ENCODE data around the gene TNS2. TPM values are rescaled to one million over a fixed set of nuclear protein-coding genes. Genes with fewer than 3 reads are reported as not detected.

The TNS2 gene
- total RNA-seq, 1 experiment from 2014 or later: 13.1 TPM

GRCh38 chr12:53069621-53070410, 20.0 kb downstream of the TNS2 start:
- H3K9me2 ChIP-seq (replicated peaks; ENCODE audit: low read length): no peaks in the 10 kb centered on the region
- POLR2A ChIA-PET (ENCODE audit: unreplicated experiment): interaction anchor here (0.9 kb wide), 1 partner anchor 9 kb away, joined by 7 read pairs; the partner anchor contains the start of gene SPRYD3
- no peak for ATAC-seq
- no peaks in the 10 kb centered on the region for H4K20me1 ChIP-seq (ENCODE audit: low read length)
- no peak for TF ChIP-seq EZH2phosphoT487 (IDR thresholded peaks at IDR 0.05; ENCODE audit: borderline replicate concordance, low read length)
- no peak for TF ChIP-seq EZH2 (IDR thresholded peaks at IDR 0.05; ENCODE audit: low read length, unreplicated experiment)
- no peak for TF ChIP-seq CTCF (conservative IDR thresholded peaks at IDR 0.05; ENCODE audit: low read depth, low read length)
- H2AFZ ChIP-seq (ENCODE audit: low read length): no peak overlapping the region
- no peak overlapping the region for H3K4me3 ChIP-seq (ENCODE audit: low read length)
- no peaks in the 10 kb centered on the region for H3F3A ChIP-seq (ENCODE audit: low read length, unreplicated experiment)
- H3K4me1 ChIP-seq (ENCODE audit: insufficient read depth, low read length): peaks cover 17% of the 10 kb centered on the region
- CTCF ChIA-PET: no interaction called here
- no peaks in the 10 kb centered on the region for H3K9me3 ChIP-seq (ENCODE audit: low read length)
- H3K79me2 ChIP-seq (ENCODE audit: low read length): no peaks in the 10 kb centered on the region
- no peak overlapping the region for H3K27ac ChIP-seq (ENCODE audit: low read length)
- peaks cover 4% of the 10 kb centered on the region; the same call in 1 of the 2 replicates for H3K36me3 ChIP-seq (ENCODE audit: low read depth, low read length)
- BruUV-seq (replicated peaks): no TSS peak
- H3K27me3 ChIP-seq (ENCODE audit: low read length): no peaks in the 10 kb centered on the region
- no peak for DNase-seq
- intact Hi-C loops (cut with micrococcal nuclease): loop anchor here (10.0 kb wide), 1 partner anchor 105 kb away; no protein-coding TSS in a partner anchor
- H3K9ac ChIP-seq (ENCODE audit: low read length): no peak overlapping the region
- H3K4me2 ChIP-seq (ENCODE audit: low read length): no peak overlapping the region

GRCh38 chr12:53070877-53071492, 21.1 kb downstream of the TNS2 start:
- no peaks in the 10 kb centered on the region for H3K9me3 ChIP-seq (ENCODE audit: low read length)
- no peaks in the 10 kb centered on the region for H4K20me1 ChIP-seq (ENCODE audit: low read length)
- no peaks in the 10 kb centered on the region for H3F3A ChIP-seq (ENCODE audit: low read length, unreplicated experiment)
- intact Hi-C loops (cut with micrococcal nuclease): no loop called here
- no peak overlapping the region for H3K4me3 ChIP-seq (ENCODE audit: low read length)
- peaks cover 13% of the 10 kb centered on the region for H3K4me1 ChIP-seq (ENCODE audit: insufficient read depth, low read length)
- H3K9ac ChIP-seq (ENCODE audit: low read length): no peak overlapping the region
- H3K27ac ChIP-seq (ENCODE audit: low read length): no peak overlapping the region
- no peaks in the 10 kb centered on the region for H3K9me2 ChIP-seq (replicated peaks; ENCODE audit: low read length)
- no peak for DNase-seq
- ChIA-PET POLR2A (ENCODE audit: unreplicated experiment) (no interaction called here), CTCF (no interaction called here)
- no peak for TF ChIP-seq EZH2 (IDR thresholded peaks at IDR 0.05; ENCODE audit: low read length, unreplicated experiment)
- no peak for TF ChIP-seq CTCF (conservative IDR thresholded peaks at IDR 0.05; ENCODE audit: low read depth, low read length)
- TF ChIP-seq EZH2phosphoT487 (IDR thresholded peaks at IDR 0.05; ENCODE audit: borderline replicate concordance, low read length): no peak
- BruUV-seq (replicated peaks): no TSS peak
- no peak overlapping the region for H2AFZ ChIP-seq (ENCODE audit: low read length)
- H3K27me3 ChIP-seq (ENCODE audit: low read length): no peaks in the 10 kb centered on the region
- H3K4me2 ChIP-seq (ENCODE audit: low read length): no peak overlapping the region
- no peak for ATAC-seq
- H3K79me2 ChIP-seq (ENCODE audit: low read length): no peaks in the 10 kb centered on the region
- H3K36me3 ChIP-seq (ENCODE audit: low read depth, low read length): peaks cover 4% of the 10 kb centered on the region; the same call in 1 of the 2 replicates

Data from PC-3 (cell line).